Lower leg skin (tissue), 4 donors: ENCODE data around the gene S1PR2. TPM values are rescaled to one million over a fixed set of nuclear protein-coding genes. Genes with fewer than 3 reads are reported as not detected.

Source experiments
- DNase-seq, 2 donors: peaks; one replicate each; pipeline ENCODE4 v3.0.0-alpha.2; 2019; ENCODE audit warnings: low spot score in 2 of 2
- H3K4me3 ChIP-seq: fragments of 200-600 bp; sonication (generic); 2 replicates; pipeline ENCODE4 v1.5.1; 2017; ENCODE audit warnings: mild to moderate bottlenecking, low read depth; ENCODE audit not compliant: poor library complexity, severe bottlenecking
- CTCF ChIP-seq, 3 donors: fragments of 450-650 bp; IDR thresholded peaks; one replicate each; pipeline ENCODE4 v1.5.1; 2016; ENCODE audit warnings: antibody characterized with exemption in 3 of 3, mild to moderate bottlenecking in 3 of 3, moderate library complexity in 2 of 3
- POLR2A ChIP-seq, 2 donors: fragments of 450-650 bp; IDR thresholded peaks; one replicate each; pipeline ENCODE4 v1.6.1; 2016 to 2017; ENCODE audit warnings: antibody characterized with exemption in 2 of 2, mild to moderate bottlenecking in 1 of 2, moderate library complexity in 1 of 2
- WGBS, 2 donors: methylation state at CpG; one replicate each; pipeline ENCODE4 v1.1.5; 2018; 5-methylcytosine and 5-hydroxymethylcytosine counted together
- intact Hi-C: fragments of 100-400 bp; cut with DNase I; formaldehyde crosslinking; loops from one replicate; pipeline ENCODE4 v1.15.0; 2023; ENCODE audit warnings: low total_unique reads
- total RNA-seq, 4 donors: library from RNA; depleted of rRNA; stranded (reverse); fragments of >200 nt; gene quantifications; one replicate each; pipeline ENCODE4 v1.1.0, GENCODE V29; 2016

Gene S1PR2
- total RNA-seq, 4 donors from 2014 or later = 4.5 to 11.4 (median 8.2) TPM

GRCh38 chr19:10266706-10267105 is 35.6 kb upstream of the S1PR2 start:
- 85 to 88% methylated on average over 7 of the region's 7 CpGs for WGBS, 2 donors
- no peak for DNase-seq
- intact Hi-C loops = no loop called here
- TF ChIP-seq CTCF (IDR thresholded peaks at IDR 0.05) (no peak), POLR2A (IDR thresholded peaks at IDR 0.05) (no peak)
- H3K4me3 ChIP-seq = no peak overlapping the region

GRCh38 chr19:10262771-10263170 is 31.6 kb upstream of the S1PR2 start:
- DNase-seq = no peak
- H3K4me3 ChIP-seq = no peak overlapping the region
- TF ChIP-seq POLR2A (IDR thresholded peaks at IDR 0.05) (no peak), CTCF (IDR thresholded peaks at IDR 0.05) (no peak)
- intact Hi-C loops = no loop called here
- 75% methylated on average over 7 of the region's 7 CpGs for WGBS, 2 donors

- intact Hi-C loops = no loop called here
- no peak overlapping the region for H3K4me3 ChIP-seq
- TF ChIP-seq CTCF (IDR thresholded peaks at IDR 0.05) (no peak), POLR2A (IDR thresholded peaks at IDR 0.05) (no peak)
- 44 to 66% methylated on average over 8 of the region's 8 CpGs for WGBS, 2 donors
- no peak for DNase-seq
Measured at GRCh38 chr19:10260141-10260584, 29.0 kb upstream of the S1PR2 start.

GRCh38 chr19:10259162-10259905 is 28.2 kb upstream of the S1PR2 start:
- intact Hi-C loops = loop anchor here (10.0 kb wide), 1 partner anchor 325 kb away; the partner anchor contains the start of gene OLFM2
- WGBS, 2 donors = 45 to 61% methylated on average over 19 to 32 of the region's 32 CpGs
- DNase-seq = peak; percentile 80 to 96
- no peak overlapping the region for H3K4me3 ChIP-seq
- no peak for TF ChIP-seq CTCF (IDR thresholded peaks at IDR 0.05)
- no peak for TF ChIP-seq POLR2A (IDR thresholded peaks at IDR 0.05)

- no peak for TF ChIP-seq POLR2A (IDR thresholded peaks at IDR 0.05)
- no peak for TF ChIP-seq CTCF (IDR thresholded peaks at IDR 0.05)
- DNase-seq = no peak
- 92 to 94% methylated on average over 16 to 18 of the region's 18 CpGs for WGBS, 2 donors
- H3K4me3 ChIP-seq = no peak overlapping the region
- intact Hi-C loops = loop anchor here (10.0 kb wide), 1 partner anchor 323 kb away; the partner anchor contains the start of gene OLFM2
Measured at GRCh38 chr19:10258080-10258710, 27.1 kb upstream of the S1PR2 start.
